ENCODE results near the gene FREM3.
"Not testable (repeated sequence)": the region's sequence is repeated elsewhere in the genome, so short reads cannot be mapped to it uniquely, and the experiment has no call there.

Gene FREM3

GRCh38 chr4:143700416-143701352, at the start of gene FREM3:
Gene FREM3, minus strand, starts transcription at chr4:143700675. Its CDS starts 0 bp downstream, at chr4:143700675.
- no peak for DNase-seq
- in situ Hi-C loops (cut with HindIII; ENCODE audit: low pct_ligation_motif_present, low pct_unique_long_range_greater_than_20kb, low sequenced_read_pairs), result no loop called here

DNA sequence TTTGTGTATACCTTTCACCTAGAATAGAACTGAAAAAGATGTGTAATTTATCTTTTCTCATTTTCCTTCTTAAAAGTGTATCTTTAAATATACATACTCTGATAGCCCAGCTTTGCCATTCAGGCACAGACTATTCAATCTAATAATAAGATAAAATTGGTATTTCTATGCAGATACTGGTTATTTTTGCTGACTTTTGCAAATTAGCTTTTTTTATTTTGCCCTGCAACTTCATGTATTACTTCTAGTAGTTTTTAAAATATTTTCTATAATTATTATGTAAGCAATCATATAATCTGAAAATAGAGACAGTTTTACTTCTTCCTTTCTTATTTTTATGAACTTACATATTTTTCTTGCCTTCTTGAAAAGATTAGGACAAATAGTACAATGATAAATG, 45.4 kb upstream of the FREM3 start:
- in situ Hi-C loops (cut with HindIII; ENCODE audit: low pct_ligation_motif_present, low pct_unique_long_range_greater_than_20kb, low sequenced_read_pairs), result no loop called here
- no peak for DNase-seq

DNA sequence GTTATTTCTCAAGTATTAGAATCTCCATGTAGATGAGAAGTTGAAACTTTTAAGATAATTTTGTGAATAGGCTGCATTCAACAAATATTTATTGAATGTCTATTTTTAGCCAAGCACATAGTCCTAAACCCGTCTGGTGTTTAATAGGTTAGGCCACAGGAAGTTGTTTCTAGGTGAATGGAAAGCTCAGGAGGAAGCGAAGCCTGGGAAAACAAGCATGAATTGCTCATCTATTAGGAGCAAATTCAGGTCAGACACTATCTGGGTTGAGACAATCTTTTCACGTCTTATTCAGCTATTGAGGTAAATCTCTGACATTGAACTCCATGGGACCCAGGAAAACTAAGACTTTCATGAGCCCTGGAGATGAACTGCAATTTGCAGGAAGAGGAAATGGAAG, 43.1 kb upstream of the FREM3 start:
- no peak for DNase-seq
- in situ Hi-C loops (cut with HindIII; ENCODE audit: low pct_ligation_motif_present, low pct_unique_long_range_greater_than_20kb, low sequenced_read_pairs), result no loop called here

DNA sequence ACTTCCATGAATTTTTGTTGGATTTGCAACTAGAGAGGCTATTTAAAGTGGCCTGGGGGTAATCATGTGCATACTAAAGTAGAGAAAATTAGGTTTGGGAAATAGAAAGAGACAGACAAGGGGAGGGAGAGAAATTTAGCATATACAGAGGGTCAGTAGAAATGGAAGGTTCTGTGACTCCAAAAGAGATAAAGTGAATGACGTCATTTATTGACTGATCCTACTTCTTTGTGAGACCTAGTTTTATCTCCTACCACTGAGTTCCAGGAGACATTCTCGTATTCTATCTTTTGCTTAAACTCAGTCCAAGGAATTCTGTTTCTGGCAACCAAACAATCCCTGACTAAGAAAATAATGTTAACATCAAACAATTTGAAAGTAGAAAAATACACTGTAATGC, 42.4 kb upstream of the FREM3 start:
- in situ Hi-C loops (cut with HindIII; ENCODE audit: low pct_ligation_motif_present, low pct_unique_long_range_greater_than_20kb, low sequenced_read_pairs), result no loop called here
- no peak for DNase-seq

DNA sequence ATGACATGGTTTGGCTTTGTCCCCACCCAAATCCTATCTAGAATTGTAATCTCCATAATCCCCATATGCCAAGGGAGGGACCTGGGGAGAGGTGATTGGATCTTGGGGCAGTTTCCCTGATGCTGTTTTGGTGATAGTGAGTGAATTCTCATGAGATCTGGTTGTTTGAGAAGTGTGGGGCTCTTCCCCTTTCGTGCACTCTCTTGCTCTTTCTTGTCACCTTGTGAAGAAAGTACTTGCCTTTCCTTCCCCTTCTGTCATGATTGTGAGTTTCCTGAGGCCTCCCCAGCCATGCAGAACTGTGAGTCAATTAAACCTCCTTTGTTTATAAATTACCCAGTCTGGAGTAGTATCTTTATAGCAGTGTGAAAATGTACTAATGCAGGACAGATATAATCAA, 36.4 kb upstream of the FREM3 start:
- no peak for DNase-seq
- in situ Hi-C loops (cut with HindIII; ENCODE audit: low pct_ligation_motif_present, low pct_unique_long_range_greater_than_20kb, low sequenced_read_pairs), result no loop called here

DNA sequence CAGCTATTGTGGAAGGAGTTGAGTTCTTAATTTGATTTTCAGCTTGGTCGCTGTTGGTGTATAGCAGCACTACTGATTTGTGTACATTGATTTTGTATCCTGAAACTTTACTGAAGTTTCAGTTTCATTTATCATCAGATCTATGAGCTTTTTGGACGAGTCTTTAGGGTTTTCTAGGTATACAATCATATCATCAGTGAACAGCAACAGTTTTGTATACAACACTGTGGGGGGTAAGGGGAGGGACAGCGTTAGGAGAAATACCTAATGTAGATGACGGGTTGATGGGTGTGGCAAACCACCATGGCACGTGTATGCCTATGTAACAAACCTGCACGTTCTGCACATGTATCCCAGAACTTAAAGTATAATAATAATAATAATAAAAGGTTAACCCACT, 35.6 kb upstream of the FREM3 start:
- in situ Hi-C loops (cut with HindIII; ENCODE audit: low pct_ligation_motif_present, low pct_unique_long_range_greater_than_20kb, low sequenced_read_pairs), result not testable (repeated sequence)

GRCh38 chr4:143728166-143728565, 27.7 kb upstream of the FREM3 start:
- in situ Hi-C loops (cut with HindIII; ENCODE audit: low pct_ligation_motif_present, low pct_unique_long_range_greater_than_20kb, low sequenced_read_pairs), result no loop called here
- no peak for DNase-seq

More for the DNA sequence above, 35.6 kb upstream of the FREM3 start:
- not testable (repeated sequence) for DNase-seq

GRCh38 chr4:143726714-143727113, 26.2 kb upstream of the FREM3 start:
- in situ Hi-C loops (cut with HindIII; ENCODE audit: low pct_ligation_motif_present, low pct_unique_long_range_greater_than_20kb, low sequenced_read_pairs), result no loop called here
- no peak for DNase-seq

DNA sequence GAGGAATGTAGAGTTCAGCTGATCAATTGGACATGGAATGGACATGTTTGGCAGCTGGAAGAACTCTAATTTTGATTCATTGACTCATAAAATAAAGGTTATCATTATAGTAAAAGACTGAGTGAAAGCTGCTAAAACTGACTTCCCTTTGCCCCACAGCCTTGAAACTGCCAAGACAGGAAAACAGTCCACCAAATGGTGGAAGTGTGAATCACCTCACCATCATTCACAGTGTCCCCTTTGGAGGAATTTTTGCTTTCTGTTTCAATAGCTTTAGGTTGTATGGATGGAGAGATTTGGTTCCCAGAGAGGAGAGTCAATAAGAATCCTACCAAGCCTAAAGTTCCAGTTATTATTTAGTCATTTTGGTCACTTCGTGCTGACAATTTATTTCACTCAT, 20.8 kb upstream of the FREM3 start:
- in situ Hi-C loops (cut with HindIII; ENCODE audit: low pct_ligation_motif_present, low pct_unique_long_range_greater_than_20kb, low sequenced_read_pairs), result no loop called here
- DNase-seq, result no peak

DNA sequence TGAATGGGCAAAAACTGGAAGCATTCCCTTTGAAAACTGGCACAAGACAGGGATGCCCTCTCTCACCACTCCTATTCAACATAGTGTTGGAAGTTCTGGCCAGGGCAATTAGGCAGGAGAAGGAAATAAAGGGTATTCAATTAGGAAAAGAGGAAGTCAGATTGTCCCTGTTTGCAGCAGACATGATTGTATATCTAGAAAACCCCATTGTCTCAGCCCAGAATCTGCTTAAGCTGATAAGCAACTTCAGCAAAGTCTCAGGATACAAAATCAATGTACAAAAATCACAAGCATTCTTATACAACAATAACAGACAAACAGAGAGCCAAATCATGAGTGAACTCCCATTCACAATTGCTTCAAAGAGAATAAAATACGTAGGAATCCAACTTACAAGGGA, 18.3 kb upstream of the FREM3 start:
- in situ Hi-C loops (cut with HindIII; ENCODE audit: low pct_ligation_motif_present, low pct_unique_long_range_greater_than_20kb, low sequenced_read_pairs), result not testable (repeated sequence)

GRCh38 chr4:143713955-143714625, 13.6 kb upstream of the FREM3 start:
- in situ Hi-C loops (cut with HindIII; ENCODE audit: low pct_ligation_motif_present, low pct_unique_long_range_greater_than_20kb, low sequenced_read_pairs), result no loop called here
- DNase-seq, result no peak

More for the DNA sequence above, 18.3 kb upstream of the FREM3 start:
- not testable (repeated sequence) for DNase-seq

GRCh38 chr4:143713553-143713952, 13.1 kb upstream of the FREM3 start:
- no peak for DNase-seq
- in situ Hi-C loops (cut with HindIII; ENCODE audit: low pct_ligation_motif_present, low pct_unique_long_range_greater_than_20kb, low sequenced_read_pairs), result no loop called here

- in situ Hi-C loops (cut with HindIII; ENCODE audit: low pct_ligation_motif_present, low pct_unique_long_range_greater_than_20kb, low sequenced_read_pairs), result no loop called here
- DNase-seq, result no peak
These were observed 11.7 kb upstream of the FREM3 start for GRCh38 chr4:143712155-143712550.

- in situ Hi-C loops (cut with HindIII; ENCODE audit: low pct_ligation_motif_present, low pct_unique_long_range_greater_than_20kb, low sequenced_read_pairs), result no loop called here
- DNase-seq, result no peak
These were observed 11.2 kb upstream of the FREM3 start for GRCh38 chr4:143711543-143712154.

- in situ Hi-C loops (cut with HindIII; ENCODE audit: low pct_ligation_motif_present, low pct_unique_long_range_greater_than_20kb, low sequenced_read_pairs), result no loop called here
- DNase-seq, result no peak
These were observed 890 bp upstream of the FREM3 start for GRCh38 chr4:143701365-143701764.

DNA sequence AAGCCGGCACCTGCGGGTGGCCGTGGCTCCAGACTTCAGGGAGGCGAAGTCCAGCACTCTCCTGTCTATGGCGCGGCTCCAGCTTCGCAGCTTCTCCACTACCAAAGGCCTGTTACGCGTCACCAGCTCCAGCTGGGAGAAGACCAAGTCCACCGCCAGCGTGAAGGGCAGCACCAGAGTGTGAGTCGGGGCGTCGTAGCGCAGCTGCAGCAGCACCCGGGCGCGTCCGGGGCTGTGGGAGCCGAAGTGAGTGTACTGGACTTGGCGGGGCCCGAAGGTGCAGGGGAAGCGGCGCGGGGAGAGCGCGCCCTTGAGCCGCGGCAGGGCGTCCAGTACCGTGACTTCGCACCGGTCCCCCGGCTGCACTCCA, 444 bp downstream of the FREM3 start:
- in situ Hi-C loops (cut with HindIII; ENCODE audit: low pct_ligation_motif_present, low pct_unique_long_range_greater_than_20kb, low sequenced_read_pairs), result no loop called here
- no peak for DNase-seq

- in situ Hi-C loops (cut with HindIII; ENCODE audit: low pct_ligation_motif_present, low pct_unique_long_range_greater_than_20kb, low sequenced_read_pairs), result no loop called here
- DNase-seq, result no peak
These were observed 987 bp downstream of the FREM3 start for GRCh38 chr4:143699331-143700045.

GRCh38 chr4:143693856-143694255, 6.6 kb downstream of the FREM3 start:
- no peak for DNase-seq
- in situ Hi-C loops (cut with HindIII; ENCODE audit: low pct_ligation_motif_present, low pct_unique_long_range_greater_than_20kb, low sequenced_read_pairs), result no loop called here

DNA sequence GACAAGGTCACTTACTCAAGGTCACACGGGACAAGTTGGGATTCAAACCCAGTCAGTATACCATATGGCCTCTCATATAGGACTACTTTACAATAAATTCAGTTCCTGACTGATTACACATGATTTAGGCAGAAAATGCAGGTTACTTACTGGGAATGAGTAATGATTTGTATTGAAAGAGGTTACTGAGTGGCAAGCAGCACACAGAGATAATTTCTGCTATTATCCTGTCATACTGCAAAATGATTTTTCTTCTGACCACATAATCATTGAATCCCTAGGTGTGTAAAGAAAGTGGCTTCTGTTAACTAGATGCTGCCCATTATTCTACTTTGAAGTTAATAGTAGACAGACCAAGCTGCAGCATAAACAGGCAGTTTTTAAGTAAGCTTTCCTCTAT, 8.2 kb downstream of the FREM3 start:
- in situ Hi-C loops (cut with HindIII; ENCODE audit: low pct_ligation_motif_present, low pct_unique_long_range_greater_than_20kb, low sequenced_read_pairs), result no loop called here
- no peak for DNase-seq

Measured in ACHN (cell line).